HL-60/S4 (cell line): ENCODE measurements around the gene ETS1.

Source experiments
- in situ Hi-C: fragments of 300-500 bp; cut with MboI; formaldehyde crosslinking; loops from 2 replicates; pipeline ENCODE4 v1.14.3; 2022; ENCODE audit warnings: low sequenced_read_pairs

ETS1 gene

GRCh38 chr11:128587415-128587814 lies at the start of gene ETS1:
ETS1 (minus strand) TSS chr11:128587558; CDS start chr11:128573130, 14,428 bp downstream.
- in situ Hi-C loops: no loop called here

GRCh38 chr11:128634395-128634794 lies 47.0 kb upstream of the ETS1 start:
- in situ Hi-C loops: loop anchor here (10.0 to 25.0 kb wide), 4 partner anchors 203 to 597 kb away; no protein-coding TSS in a partner anchor

GRCh38 chr11:128633384-128633965 lies 46.1 kb upstream of the ETS1 start:
- in situ Hi-C loops: loop anchor here (10.0 to 25.0 kb wide), 4 partner anchors 204 to 596 kb away; no protein-coding TSS in a partner anchor

- in situ Hi-C loops: loop anchor here (10.0 to 25.0 kb wide), 4 partner anchors 205 to 595 kb away; no protein-coding TSS in a partner anchor
Measured at GRCh38 chr11:128632141-128632791, 44.9 kb upstream of the ETS1 start.

GRCh38 chr11:128630367-128631230 lies 43.2 kb upstream of the ETS1 start:
- in situ Hi-C loops: loop anchor here (10.0 to 25.0 kb wide), 4 partner anchors 207 to 593 kb away; no protein-coding TSS in a partner anchor

- in situ Hi-C loops: loop anchor here (10.0 to 25.0 kb wide), 4 partner anchors 208 to 592 kb away; no protein-coding TSS in a partner anchor
Measured at GRCh38 chr11:128629516-128630106, 42.3 kb upstream of the ETS1 start.

GRCh38 chr11:128628686-128629085 lies 41.3 kb upstream of the ETS1 start:
- in situ Hi-C loops: loop anchor here (25.0 kb wide), 2 partner anchors 209 to 591 kb away; no protein-coding TSS in a partner anchor

- in situ Hi-C loops: loop anchor here (25.0 kb wide), 2 partner anchors 209 to 591 kb away; no protein-coding TSS in a partner anchor
Measured at GRCh38 chr11:128628325-128628673, 40.9 kb upstream of the ETS1 start.

- in situ Hi-C loops: loop anchor here (25.0 kb wide), 2 partner anchors 210 to 590 kb away; no protein-coding TSS in a partner anchor
Measured at GRCh38 chr11:128627666-128628324, 40.4 kb upstream of the ETS1 start.

- in situ Hi-C loops: loop anchor here (25.0 kb wide), 2 partner anchors 210 to 590 kb away; no protein-coding TSS in a partner anchor
Measured at GRCh38 chr11:128626913-128627665, 39.7 kb upstream of the ETS1 start.

GRCh38 chr11:128625746-128626145 lies 38.4 kb upstream of the ETS1 start:
- in situ Hi-C loops: loop anchor here (25.0 kb wide), 2 partner anchors 212 to 588 kb away; no protein-coding TSS in a partner anchor

GRCh38 chr11:128625326-128625725 lies 38.0 kb upstream of the ETS1 start:
- in situ Hi-C loops: loop anchor here (25.0 kb wide), 2 partner anchors 212 to 588 kb away; no protein-coding TSS in a partner anchor

- in situ Hi-C loops: loop anchor here (25.0 kb wide), 2 partner anchors 213 to 587 kb away; no protein-coding TSS in a partner anchor
Measured at GRCh38 chr11:128624269-128625175, 37.2 kb upstream of the ETS1 start.

- in situ Hi-C loops: no loop called here
Measured at GRCh38 chr11:128623091-128623490, 35.7 kb upstream of the ETS1 start.

GRCh38 chr11:128621601-128622501 lies 34.5 kb upstream of the ETS1 start:
- in situ Hi-C loops: no loop called here

- in situ Hi-C loops: no loop called here
Measured at GRCh38 chr11:128620309-128621100, 33.1 kb upstream of the ETS1 start.
